Endothelial cell of umbilical vein (primary cell): ENCODE data around the gene ERAP2. TPM values are rescaled to one million over a fixed set of nuclear protein-coding genes. Genes with fewer than 3 reads are reported as not detected.

ENCODE experiments used
- BruUV-seq: library from RNA; stranded (reverse); fragments of 400-500 nt; replicated peaks from 2 replicates; lab custom pipeline; 2021; lab: Mats Ljungman, UMichigan
- CTCF ChIA-PET: fragments of 300-600, 350-600 bp; sonication (Branson Sonifier 250); formaldehyde crosslinking; loops from one replicate; lab custom pipeline; 2021; ENCODE audit warnings: antibody characterized with exemption, inconsistent platforms; lab: Charles Lee
- POLR2A ChIA-PET: fragments of 300-600, 350-600 bp; sonication (Branson Sonifier 250); formaldehyde crosslinking; loops from one replicate; lab custom pipeline; 2021; ENCODE audit warnings: antibody characterized with exemption, inconsistent platforms; lab: Charles Lee
- DNase-seq: peaks from one replicate; pipeline ENCODE4 v3.0.0-alpha.2; 2011; ENCODE audit warnings: low read depth, low spot score
- FAIRE-seq: peaks from 2 replicates; lab custom pipeline; 2011; peaks lifted over from hg19 to GRCh38; lab: Jason Lieb, UNC
- H2AFZ ChIP-seq: 2 replicates; pipeline ENCODE4 v1.6.0; 2012; ENCODE audit warnings: low read depth, low read length, control low read depth, inconsistent platforms
- H3K27ac ChIP-seq: 2 replicates; pipeline ENCODE4 v1.5.1; 2011; ENCODE audit warnings: low read depth, mild to moderate bottlenecking, control low read depth, low read length, moderate library complexity; ENCODE audit not compliant: insufficient read depth
- H3K27me3 ChIP-seq, 2 experiments: 2 replicates each; pipeline versions ENCODE4 v1.6.0 to v1.6.1; 2011; ENCODE audit warnings: low read length in 2 of 2, mixed read lengths in 1 of 2; ENCODE audit not compliant: control insufficient read depth in 2 of 2, insufficient read depth in 2 of 2
- H3K36me3 ChIP-seq, 2 experiments: 2 replicates in 1 of 2; 3 replicates in 1 of 2; pipeline ENCODE4 v1.5.1; 2011; ENCODE audit warnings: low read length in 2 of 2, mild to moderate bottlenecking in 1 of 2, moderate library complexity in 1 of 2; ENCODE audit not compliant: control insufficient read depth in 2 of 2, insufficient read depth in 2 of 2; ENCODE audit errors: extremely low read depth in 1 of 2
- H3K4me1 ChIP-seq: 3 replicates; pipeline ENCODE4 v1.5.1; 2011; ENCODE audit warnings: mild to moderate bottlenecking, low read length; ENCODE audit not compliant: control insufficient read depth, insufficient read depth; ENCODE audit errors: extremely low read depth
- H3K4me2 ChIP-seq: 2 replicates; pipeline ENCODE4 v1.6.1; 2011; ENCODE audit warnings: low read length, control low read depth, mixed read lengths; ENCODE audit not compliant: insufficient read depth
- H3K4me3 ChIP-seq, 3 experiments: fragments of 200-600 bp in 1 of 3; sonication (generic), shearing (Covaris generic) in 1 of 3; replicated peaks in 1 of 3; 2 replicates each; pipeline ENCODE4 v1.5.1; 2011 to 2016; ENCODE audit warnings: control low read depth in 3 of 3, low read length in 3 of 3, mild to moderate bottlenecking in 2 of 3, inconsistent platforms in 1 of 3, low read depth in 1 of 3, moderate library complexity in 1 of 3; ENCODE audit not compliant: insufficient read depth in 1 of 3
- H3K79me2 ChIP-seq: 2 replicates; pipeline ENCODE4 v1.6.0; 2012; ENCODE audit warnings: low read length, inconsistent platforms; ENCODE audit not compliant: control insufficient read depth, insufficient read depth
- H3K9ac ChIP-seq: replicated peaks from 2 replicates; pipeline ENCODE3; 2011; ENCODE audit warnings: low read length, control low read depth; ENCODE audit not compliant: insufficient read depth; ENCODE audit errors: extremely low read depth
- H3K9me1 ChIP-seq: replicated peaks from 3 replicates; pipeline ENCODE4 v1.6.0; 2011; ENCODE audit warnings: mild to moderate bottlenecking, low read length; ENCODE audit not compliant: control insufficient read depth, insufficient read depth; ENCODE audit errors: extremely low read depth
- H3K9me3 ChIP-seq: replicated peaks from 2 replicates; pipeline ENCODE4 v1.5.1; 2012; ENCODE audit warnings: low read length, inconsistent platforms; ENCODE audit not compliant: control insufficient read depth, insufficient read depth
- H4K20me1 ChIP-seq: replicated peaks from 2 replicates; pipeline ENCODE3; 2011; ENCODE audit warnings: mild to moderate bottlenecking, low read length; ENCODE audit not compliant: control insufficient read depth, insufficient read depth; ENCODE audit errors: extremely low read depth
- MAX ChIP-seq: IDR thresholded peaks from 2 replicates; pipeline ENCODE4 v1.6.1; 2011; ENCODE audit not compliant: insufficient read depth, insufficient read length
- POLR2AphosphoS5 ChIP-seq: IDR thresholded peaks from 2 replicates; pipeline ENCODE4 v1.6.1; 2012; ENCODE audit warnings: low read depth, mild to moderate bottlenecking, control low read depth, low read length, moderate library complexity; ENCODE audit not compliant: insufficient read depth
- dilution Hi-C: fragments of 300-500 bp; cut with MboI; formaldehyde crosslinking; loops from one replicate; pipeline ENCODE4 v1.15.0; 2019; ENCODE audit warnings: low sequenced_read_pairs; ENCODE audit not compliant: extremely low pct_ligation_motif_present
- intact Hi-C: fragments of 100-400 bp; cut with micrococcal nuclease; formaldehyde crosslinking; loops from one replicate; pipeline ENCODE4 v1.10.0; 2022
- polyA plus RNA-seq, 4 experiments: library from polyadenylated mRNA; depleted of rRNA in 3 of 4; stranded (reverse) in 3 of 4; unstranded in 1 of 4; fragments of >200 nt; gene quantifications; 2 replicates each; pipeline versions ENCODE4 v1.2.1 to v1.2.3, GENCODE V29; 2011 to 2012; ENCODE audit warnings: missing spikeins in 1 of 4
- total RNA-seq: library from RNA; stranded (reverse); gene quantifications from 2 replicates; pipeline ENCODE4 v1.2.3, GENCODE V29; 2021

Gene ERAP2
- total and polyA plus RNA-seq, 2 donors (not counting 3 experiments of a cell fraction or from before 2014, with no cell fraction given): 3.1 to 10.0 TPM

- TF ChIP-seq MAX: no peak
- no peak for TF ChIP-seq POLR2AphosphoS5
- Histone ChIP-seq H3K79me2 (peaks cover 1% of the 10 kb centered on the region), H3K4me2 (no peak overlapping the region), H3K27me3 (no peaks in the 10 kb centered on the region), H4K20me1 (no peaks in the 10 kb centered on the region), H3K9ac (no peak overlapping the region), H3K36me3 (no peaks in the 10 kb centered on the region), H2AFZ (no peak overlapping the region), H3K4me3 (no peak overlapping the region), H3K9me3 (no peaks in the 10 kb centered on the region), H3K9me1 (no peaks in the 10 kb centered on the region), H3K27ac (no peak overlapping the region), H3K4me1 (peaks cover 16% of the 10 kb centered on the region)
- ChIA-PET CTCF (interaction anchor here (3.4 kb wide), 1 partner anchor 62 kb away, joined by 14 read pairs; no protein-coding TSS in a partner anchor), POLR2A (interaction anchor here (0.5 kb wide), 1 partner anchor 49 kb away, joined by 3 read pairs; no protein-coding TSS in a partner anchor)
- no TSS peak for BruUV-seq
- dilution Hi-C loops (no loop called here), intact Hi-C loops (loop anchor here (10.0 kb wide), 1 partner anchor 1843 kb away; the partner anchor contains the start of gene RGMB)
- DNase-seq (no peak), FAIRE-seq (no peak)
Measured at GRCh38 chr5:96931605-96932004, 55.3 kb downstream of the ERAP2 start.

GRCh38 chr5:96932026-96932425, 55.7 kb downstream of the ERAP2 start:
- DNase-seq (no peak), FAIRE-seq (peak; percentile 35)
- Histone ChIP-seq H3K4me2 (no peak overlapping the region), H3K9me3 (no peaks in the 10 kb centered on the region), H3K4me3 (no peak overlapping the region), H3K27ac (no peak overlapping the region), H4K20me1 (no peaks in the 10 kb centered on the region), H2AFZ (no peak overlapping the region), H3K27me3 (no peaks in the 10 kb centered on the region), H3K36me3 (no peaks in the 10 kb centered on the region), H3K9ac (no peak overlapping the region), H3K9me1 (no peaks in the 10 kb centered on the region), H3K79me2 (peaks cover 6% of the 10 kb centered on the region), H3K4me1 (peaks cover 16% of the 10 kb centered on the region)
- ChIA-PET CTCF (interaction anchor here (3.4 kb wide), 1 partner anchor 63 kb away, joined by 14 read pairs; no protein-coding TSS in a partner anchor), POLR2A (interaction anchor here (0.5 kb wide), 1 partner anchor 49 kb away, joined by 3 read pairs; no protein-coding TSS in a partner anchor)
- dilution Hi-C loops: no loop called here
- no peak for TF ChIP-seq MAX
- intact Hi-C loops: loop anchor here (10.0 kb wide), 1 partner anchor 1843 kb away; the partner anchor contains the start of gene RGMB
- BruUV-seq: no TSS peak
